OCI-LY3 (cell line): ENCODE results near the gene FBXW9.

Experiments used
- H2AFZ ChIP-seq: fragments of 200-600, 300-600 bp; shearing (Covaris generic); 2 replicates; pipeline ENCODE4 v1.6.0; 2014; ENCODE audit warnings: antibody characterized with exemption, low read depth, low read length
- H3K27ac ChIP-seq: fragments of 200-600, 300-600 bp; sonication (generic); 2 replicates; pipeline ENCODE4 v1.5.1; 2014; ENCODE audit warnings: mild to moderate bottlenecking, low read length, moderate library complexity, mixed read lengths
- H3K27me3 ChIP-seq: fragments of 200-600, 300-600 bp; sonication (generic); 2 replicates; pipeline ENCODE4 v1.6.1; 2014; ENCODE audit warnings: low read depth, low read length, mixed read lengths
- H3K36me3 ChIP-seq: fragments of 200-600, 300-600 bp; sonication (generic); replicated peaks from 2 replicates; pipeline ENCODE3; 2014; ENCODE audit warnings: low read depth, low read length, mixed read lengths
- H3K4me1 ChIP-seq: fragments of 300-600, 200-600 bp; sonication (generic); 2 replicates; pipeline ENCODE4 v1.6.1; 2014; ENCODE audit warnings: low read length, mixed read lengths
- H3K4me2 ChIP-seq: fragments of 200-600, 300-600 bp; sonication (generic); 2 replicates; pipeline ENCODE4 v1.6.1; 2014; ENCODE audit warnings: low read length, mixed read lengths
- H3K4me3 ChIP-seq: fragments of 300-600, 200-600 bp; sonication (generic); 2 replicates; pipeline ENCODE4 v1.5.1; 2014; ENCODE audit warnings: antibody characterized with exemption, mild to moderate bottlenecking, low read length, moderate library complexity
- H3K79me2 ChIP-seq: fragments of 300-600, 200-600 bp; shearing (Covaris generic); 2 replicates; pipeline ENCODE4 v1.6.1; 2014; ENCODE audit warnings: mild to moderate bottlenecking, low read length, mixed read lengths
- H3K9ac ChIP-seq: fragments of 300-600, 200-600 bp; shearing (Covaris generic); 2 replicates; pipeline ENCODE4 v1.6.0; 2014; ENCODE audit warnings: mild to moderate bottlenecking, low read length, moderate library complexity
- H3K9me3 ChIP-seq: fragments of 200-600, 300-600 bp; shearing (Covaris generic); 2 replicates; pipeline ENCODE4 v1.6.1; 2014; ENCODE audit warnings: low read length, mixed read lengths; ENCODE audit not compliant: insufficient read depth
- H4K20me1 ChIP-seq: fragments of 200-600, 300-600 bp; sonication (generic); 2 replicates; pipeline ENCODE4 v1.6.1; 2016; ENCODE audit warnings: low read length, mixed read lengths; ENCODE audit not compliant: insufficient read depth
- EZH2phosphoT487 ChIP-seq: fragments of 200-600 bp; shearing (Covaris generic); IDR thresholded peaks from 2 replicates; pipeline ENCODE4 v1.6.1; 2018; ENCODE audit warnings: antibody characterized with exemption, mixed run types, low read depth
- TF ChIP-seq, protein P1 (sequence below): fragments of 200-600, 300-600 bp; sonication (generic); IDR thresholded peaks from 2 replicates; pipeline ENCODE4 v1.5.1; 2014; ENCODE audit warnings: antibody characterized with exemption, low read length, low read depth

Gene FBXW9

DNA sequence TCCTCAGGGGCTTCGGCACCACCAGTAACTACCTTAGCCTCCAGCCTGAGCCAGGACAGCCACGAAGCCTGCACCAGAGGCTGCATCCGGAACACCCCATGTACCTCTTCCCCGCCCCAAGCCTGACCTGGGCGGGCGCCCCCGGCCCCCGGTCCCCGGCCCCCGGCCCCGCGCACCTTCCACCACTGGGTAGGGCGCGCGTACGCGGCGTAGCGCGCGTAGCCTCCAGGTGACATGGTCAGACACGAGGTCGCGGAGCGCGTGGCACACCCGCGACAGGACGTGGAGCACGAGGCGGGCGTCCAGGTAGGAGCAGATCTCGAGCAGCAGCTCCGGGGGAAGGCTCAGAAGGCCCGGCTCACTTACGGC lies 450 bp downstream of the FBXW9 start:
- Histone ChIP-seq H4K20me1 (no peaks in the 10 kb centered on the region), H3K36me3 (peaks cover 22% of the 10 kb centered on the region), H3K4me1 (peaks cover 24% of the 10 kb centered on the region), H3K27me3 (no peaks in the 10 kb centered on the region), H3K4me3 (peak overlapping the region; percentile 82), H2AFZ (peak overlapping the region; percentile 13; the same call in 1 of the 2 replicates), H3K79me2 (no peaks in the 10 kb centered on the region), H3K9ac (peak overlapping the region; percentile 77), H3K27ac (no peak overlapping the region), H3K9me3 (no peaks in the 10 kb centered on the region), H3K4me2 (peak overlapping the region; percentile 77)
- TF ChIP-seq, protein P1, sequence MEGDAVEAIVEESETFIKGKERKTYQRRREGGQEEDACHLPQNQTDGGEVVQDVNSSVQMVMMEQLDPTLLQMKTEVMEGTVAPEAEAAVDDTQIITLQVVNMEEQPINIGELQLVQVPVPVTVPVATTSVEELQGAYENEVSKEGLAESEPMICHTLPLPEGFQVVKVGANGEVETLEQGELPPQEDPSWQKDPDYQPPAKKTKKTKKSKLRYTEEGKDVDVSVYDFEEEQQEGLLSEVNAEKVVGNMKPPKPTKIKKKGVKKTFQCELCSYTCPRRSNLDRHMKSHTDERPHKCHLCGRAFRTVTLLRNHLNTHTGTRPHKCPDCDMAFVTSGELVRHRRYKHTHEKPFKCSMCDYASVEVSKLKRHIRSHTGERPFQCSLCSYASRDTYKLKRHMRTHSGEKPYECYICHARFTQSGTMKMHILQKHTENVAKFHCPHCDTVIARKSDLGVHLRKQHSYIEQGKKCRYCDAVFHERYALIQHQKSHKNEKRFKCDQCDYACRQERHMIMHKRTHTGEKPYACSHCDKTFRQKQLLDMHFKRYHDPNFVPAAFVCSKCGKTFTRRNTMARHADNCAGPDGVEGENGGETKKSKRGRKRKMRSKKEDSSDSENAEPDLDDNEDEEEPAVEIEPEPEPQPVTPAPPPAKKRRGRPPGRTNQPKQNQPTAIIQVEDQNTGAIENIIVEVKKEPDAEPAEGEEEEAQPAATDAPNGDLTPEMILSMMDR = no peak
- no peak for TF ChIP-seq EZH2phosphoT487

DNA sequence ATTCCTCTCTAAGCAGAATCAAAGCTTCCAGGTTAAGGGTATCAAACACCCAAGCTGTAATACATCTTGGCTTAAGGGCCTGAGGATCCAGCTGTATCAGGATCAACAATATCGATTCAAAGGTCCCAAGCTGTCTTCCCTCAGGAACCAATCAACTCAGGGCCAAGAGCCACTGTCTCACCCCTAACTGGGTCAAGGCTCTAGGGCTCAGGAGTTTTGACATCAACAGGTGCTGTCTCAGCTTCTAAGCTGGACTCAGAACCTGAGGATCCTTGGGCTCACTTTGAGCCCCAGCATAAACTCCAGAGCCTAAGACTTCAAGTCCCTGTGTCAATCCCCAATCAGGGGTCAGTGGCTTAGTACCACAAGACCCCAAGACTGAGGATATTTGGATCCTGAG lies 917 bp downstream of the FBXW9 start:
- H3K4me1 ChIP-seq = peaks cover 24% of the 10 kb centered on the region
- TF ChIP-seq EZH2phosphoT487 = no peak
- TF ChIP-seq, protein P1 = no peak
- no peaks in the 10 kb centered on the region for H3K79me2 ChIP-seq
- peaks cover 18% of the 10 kb centered on the region for H3K36me3 ChIP-seq
- H3K4me3 ChIP-seq = peak overlapping the region; percentile 82
- H3K27me3 ChIP-seq = no peaks in the 10 kb centered on the region
- H3K9ac ChIP-seq = peak overlapping the region; percentile 77; the same call in 1 of the 2 replicates
- H3K9me3 ChIP-seq = no peaks in the 10 kb centered on the region
- H3K27ac ChIP-seq = no peak overlapping the region
- H3K4me2 ChIP-seq = peak overlapping the region; percentile 77
- no peaks in the 10 kb centered on the region for H4K20me1 ChIP-seq
- H2AFZ ChIP-seq = no peak overlapping the region

DNA sequence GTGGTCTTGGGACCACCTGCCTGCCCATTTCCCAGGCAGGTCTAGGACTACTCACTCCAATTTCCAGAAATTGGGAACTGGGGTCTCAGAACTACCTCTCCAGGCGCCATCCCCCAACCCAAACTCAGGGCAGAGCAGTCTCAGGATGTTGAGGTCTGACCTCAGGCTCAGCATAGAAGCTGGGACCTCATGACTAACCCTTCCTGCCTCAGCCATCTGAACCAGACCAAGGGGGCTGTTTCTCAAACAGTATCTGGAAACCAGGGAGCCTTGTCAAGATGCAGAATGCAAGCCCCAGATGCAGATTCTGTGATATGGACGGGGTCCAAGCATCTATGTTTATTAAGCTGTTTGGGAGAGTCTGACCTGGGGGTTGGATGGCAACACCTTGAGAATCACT lies 1.3 kb downstream of the FBXW9 start:
- Histone ChIP-seq H3K9ac (no peak overlapping the region), H3K27me3 (no peaks in the 10 kb centered on the region), H3K4me1 (peaks cover 24% of the 10 kb centered on the region), H4K20me1 (no peaks in the 10 kb centered on the region), H3K4me2 (peak overlapping the region; percentile 77), H3K27ac (no peak overlapping the region), H3K4me3 (peak overlapping the region; percentile 82; the same call in 1 of the 2 replicates), H2AFZ (no peak overlapping the region), H3K36me3 (peaks cover 17% of the 10 kb centered on the region), H3K79me2 (no peaks in the 10 kb centered on the region), H3K9me3 (no peaks in the 10 kb centered on the region)
- TF ChIP-seq EZH2phosphoT487 = no peak

DNA sequence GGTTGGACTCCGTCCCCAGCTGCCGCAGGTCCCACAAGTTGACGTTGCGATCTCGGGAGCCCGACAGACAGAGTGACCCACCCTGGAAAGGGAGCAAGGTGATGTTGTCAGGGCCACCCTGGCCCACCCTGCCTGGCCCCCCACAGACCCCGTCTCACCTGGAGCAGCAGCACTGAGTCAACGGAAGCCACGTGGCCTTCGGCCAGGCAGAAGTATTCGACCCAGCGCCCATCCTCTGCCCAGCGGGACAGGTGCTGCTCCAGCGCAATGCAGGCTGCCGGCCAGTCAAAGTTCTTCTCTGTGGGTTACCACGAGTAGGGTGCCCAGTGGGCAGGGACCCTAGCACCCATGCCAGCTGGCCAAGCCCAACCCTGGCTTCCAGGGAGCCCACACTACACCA lies 1.8 kb downstream of the FBXW9 start:
- peaks cover 13% of the 10 kb centered on the region for H3K36me3 ChIP-seq
- H4K20me1 ChIP-seq = no peaks in the 10 kb centered on the region
- H3K79me2 ChIP-seq = no peaks in the 10 kb centered on the region
- H3K27ac ChIP-seq = no peak overlapping the region
- peaks cover 24% of the 10 kb centered on the region for H3K4me1 ChIP-seq
- no peaks in the 10 kb centered on the region for H3K9me3 ChIP-seq
- TF ChIP-seq, protein P1 = no peak
- no peak for TF ChIP-seq EZH2phosphoT487
- no peak overlapping the region for H3K4me3 ChIP-seq
- no peak overlapping the region for H3K4me2 ChIP-seq
- H2AFZ ChIP-seq = no peak overlapping the region
- no peak overlapping the region for H3K9ac ChIP-seq
- no peaks in the 10 kb centered on the region for H3K27me3 ChIP-seq

DNA sequence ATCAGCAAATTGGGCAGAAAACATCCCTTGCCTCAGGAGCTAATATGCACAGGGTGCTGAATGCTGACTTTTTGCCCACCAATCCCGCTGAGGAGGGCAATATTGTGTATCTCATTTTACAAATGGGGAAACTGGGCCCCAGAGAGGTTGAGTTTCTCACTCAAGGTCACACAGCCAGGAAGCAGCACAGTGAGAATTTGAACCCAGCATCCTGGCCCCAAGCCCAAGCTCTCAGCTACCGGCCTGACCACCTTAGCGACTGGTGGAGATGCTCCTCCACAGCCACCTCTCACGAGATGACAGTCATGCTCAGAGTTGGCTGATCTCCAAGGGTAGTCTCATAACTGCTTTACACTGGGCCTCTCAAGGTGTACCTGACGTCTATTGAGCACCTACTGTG lies 3.5 kb downstream of the FBXW9 start:
- no peak overlapping the region for H3K4me2 ChIP-seq

More for the DNA sequence above, 3.5 kb downstream of the FBXW9 start:
- Histone ChIP-seq H3K27ac (no peak overlapping the region), H2AFZ (no peak overlapping the region), H3K4me1 (peaks cover 19% of the 10 kb centered on the region), H3K9me3 (no peaks in the 10 kb centered on the region), H3K27me3 (no peaks in the 10 kb centered on the region), H3K4me3 (no peak overlapping the region), H3K79me2 (no peaks in the 10 kb centered on the region), H4K20me1 (no peaks in the 10 kb centered on the region), H3K36me3 (no peaks in the 10 kb centered on the region), H3K9ac (no peak overlapping the region)
- TF ChIP-seq, protein P1 = no peak
- no peak for TF ChIP-seq EZH2phosphoT487
